ENCODE results near the gene NXT2.

DNA sequence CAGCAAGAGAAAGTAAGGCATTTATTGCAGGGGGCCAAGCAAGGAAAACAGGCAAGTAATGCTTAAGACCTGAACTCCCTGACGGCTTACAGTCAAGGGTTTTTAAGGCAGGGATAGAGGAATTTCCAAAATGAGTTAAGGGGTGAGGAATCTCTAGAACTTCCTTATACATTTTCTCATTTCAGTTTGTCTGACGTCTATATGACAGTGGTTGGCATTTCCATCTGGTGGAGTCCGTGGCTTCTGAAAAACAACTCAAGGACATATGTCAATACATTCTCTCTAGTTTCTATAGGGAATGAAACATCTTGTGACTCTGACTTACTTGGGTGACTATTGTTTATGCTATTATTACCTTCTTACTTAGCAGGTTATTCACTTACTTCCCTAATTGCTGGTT, 35.5 kb upstream of the NXT2 start:
- TF ChIP-seq, protein P1, sequence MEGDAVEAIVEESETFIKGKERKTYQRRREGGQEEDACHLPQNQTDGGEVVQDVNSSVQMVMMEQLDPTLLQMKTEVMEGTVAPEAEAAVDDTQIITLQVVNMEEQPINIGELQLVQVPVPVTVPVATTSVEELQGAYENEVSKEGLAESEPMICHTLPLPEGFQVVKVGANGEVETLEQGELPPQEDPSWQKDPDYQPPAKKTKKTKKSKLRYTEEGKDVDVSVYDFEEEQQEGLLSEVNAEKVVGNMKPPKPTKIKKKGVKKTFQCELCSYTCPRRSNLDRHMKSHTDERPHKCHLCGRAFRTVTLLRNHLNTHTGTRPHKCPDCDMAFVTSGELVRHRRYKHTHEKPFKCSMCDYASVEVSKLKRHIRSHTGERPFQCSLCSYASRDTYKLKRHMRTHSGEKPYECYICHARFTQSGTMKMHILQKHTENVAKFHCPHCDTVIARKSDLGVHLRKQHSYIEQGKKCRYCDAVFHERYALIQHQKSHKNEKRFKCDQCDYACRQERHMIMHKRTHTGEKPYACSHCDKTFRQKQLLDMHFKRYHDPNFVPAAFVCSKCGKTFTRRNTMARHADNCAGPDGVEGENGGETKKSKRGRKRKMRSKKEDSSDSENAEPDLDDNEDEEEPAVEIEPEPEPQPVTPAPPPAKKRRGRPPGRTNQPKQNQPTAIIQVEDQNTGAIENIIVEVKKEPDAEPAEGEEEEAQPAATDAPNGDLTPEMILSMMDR (conservative IDR thresholded peaks at IDR 0.05; ENCODE audit: low read length) = no peak
- TF ChIP-seq EZH2phosphoT487 (IDR thresholded peaks at IDR 0.05; ENCODE audit: borderline replicate concordance) = no peak
